Skeletal muscle satellite cell (primary cell): Measurements from ENCODE around the gene CELSR1.

Experiments
- H3K27me3 ChIP-seq: 2 replicates; pipeline ENCODE4 v1.7.0; 2013; ENCODE audit warnings: low read length; ENCODE audit not compliant: control insufficient read depth, insufficient read depth
- H3K36me3 ChIP-seq: 2 replicates; pipeline ENCODE4 v1.7.0; 2013; ENCODE audit warnings: mild to moderate bottlenecking, control low read depth, low read length; ENCODE audit not compliant: insufficient read depth
- H3K4me1 ChIP-seq: 2 replicates; pipeline ENCODE4 v1.7.0; 2013; ENCODE audit warnings: low read length; ENCODE audit not compliant: control insufficient read depth, insufficient read depth
- H3K4me2 ChIP-seq: 2 replicates; pipeline ENCODE4 v1.7.0; 2013; ENCODE audit warnings: mild to moderate bottlenecking, low read length
- H3K4me3 ChIP-seq: 2 replicates; pipeline ENCODE4 v1.7.0; 2013; ENCODE audit warnings: low read length
- H3K9ac ChIP-seq: 2 replicates; pipeline ENCODE4 v1.7.0; 2013; ENCODE audit warnings: mild to moderate bottlenecking, low read depth, low read length, moderate library complexity
- H3K9me3 ChIP-seq: replicated peaks from 2 replicates; pipeline ENCODE4 v1.7.0; 2013; ENCODE audit warnings: mild to moderate bottlenecking, control low read depth, low read length

CELSR1 gene

GRCh38 chr22:46546466-46547178 lies 9.2 kb upstream of the CELSR1 start:
- Histone ChIP-seq H3K9me3 (no peaks in the 10 kb centered on the region), H3K4me3 (no peak overlapping the region), H3K36me3 (no peaks in the 10 kb centered on the region), H3K4me1 (peaks cover 23% of the 10 kb centered on the region), H3K27me3 (peaks cover 5% of the 10 kb centered on the region), H3K4me2 (peak overlapping the region; percentile 64), H3K9ac (peak overlapping the region; percentile 67)

GRCh38 chr22:46545086-46545792 lies 7.8 kb upstream of the CELSR1 start:
- Histone ChIP-seq H3K4me2 (no peak overlapping the region), H3K9me3 (no peaks in the 10 kb centered on the region), H3K4me1 (peaks cover 23% of the 10 kb centered on the region), H3K36me3 (no peaks in the 10 kb centered on the region), H3K27me3 (peaks cover 5% of the 10 kb centered on the region), H3K4me3 (no peak overlapping the region), H3K9ac (no peak overlapping the region)

GRCh38 chr22:46542011-46542985 lies 4.9 kb upstream of the CELSR1 start:
- Histone ChIP-seq H3K36me3 (no peaks in the 10 kb centered on the region), H3K9ac (no peak overlapping the region), H3K4me3 (no peak overlapping the region), H3K27me3 (peaks cover 25% of the 10 kb centered on the region), H3K9me3 (no peaks in the 10 kb centered on the region), H3K4me1 (peaks cover 17% of the 10 kb centered on the region), H3K4me2 (no peak overlapping the region)

- Histone ChIP-seq H3K9ac (no peak overlapping the region), H3K27me3 (peaks cover 28% of the 10 kb centered on the region), H3K4me1 (peaks cover 9% of the 10 kb centered on the region), H3K9me3 (no peaks in the 10 kb centered on the region), H3K4me3 (no peak overlapping the region), H3K4me2 (no peak overlapping the region), H3K36me3 (no peaks in the 10 kb centered on the region)
Measured at GRCh38 chr22:46541536-46541935, 4.1 kb upstream of the CELSR1 start.

GRCh38 chr22:46540874-46541273 lies 3.5 kb upstream of the CELSR1 start:
- H3K4me3 ChIP-seq: no peak overlapping the region
- H3K27me3 ChIP-seq: peaks cover 35% of the 10 kb centered on the region
- no peak overlapping the region for H3K4me2 ChIP-seq
- no peak overlapping the region for H3K9ac ChIP-seq
- H3K9me3 ChIP-seq: no peaks in the 10 kb centered on the region
- no peaks in the 10 kb centered on the region for H3K36me3 ChIP-seq
- H3K4me1 ChIP-seq: peaks cover 9% of the 10 kb centered on the region

- Histone ChIP-seq H3K4me2 (peak overlapping the region; percentile 79), H3K9me3 (no peaks in the 10 kb centered on the region), H3K27me3 (peaks cover 40% of the 10 kb centered on the region), H3K36me3 (no peaks in the 10 kb centered on the region), H3K4me1 (peaks cover 9% of the 10 kb centered on the region), H3K9ac (no peak overlapping the region), H3K4me3 (no peak overlapping the region)
Measured at GRCh38 chr22:46539169-46539568, 1.7 kb upstream of the CELSR1 start.

- peak overlapping the region; percentile 79 for H3K4me2 ChIP-seq
- no peaks in the 10 kb centered on the region for H3K9me3 ChIP-seq
- no peak overlapping the region for H3K9ac ChIP-seq
- H3K36me3 ChIP-seq: no peaks in the 10 kb centered on the region
- H3K4me3 ChIP-seq: peak overlapping the region; percentile 32
- H3K4me1 ChIP-seq: peaks cover 9% of the 10 kb centered on the region
- peaks cover 43% of the 10 kb centered on the region for H3K27me3 ChIP-seq
Measured at GRCh38 chr22:46538814-46539160, 1.4 kb upstream of the CELSR1 start.

GRCh38 chr22:46537946-46538813 lies 760 bp upstream of the CELSR1 start:
- peaks cover 9% of the 10 kb centered on the region for H3K4me1 ChIP-seq
- H3K36me3 ChIP-seq: no peaks in the 10 kb centered on the region
- no peak overlapping the region for H3K9ac ChIP-seq
- H3K4me2 ChIP-seq: peak overlapping the region; percentile 79
- peaks cover 43% of the 10 kb centered on the region for H3K27me3 ChIP-seq
- H3K4me3 ChIP-seq: peak overlapping the region; percentile 32
- no peaks in the 10 kb centered on the region for H3K9me3 ChIP-seq

GRCh38 chr22:46536537-46537224 lies 739 bp downstream of the CELSR1 start:
- no peak overlapping the region for H3K4me2 ChIP-seq
- peaks cover 48% of the 10 kb centered on the region for H3K27me3 ChIP-seq
- H3K4me3 ChIP-seq: no peak overlapping the region
- peaks cover 9% of the 10 kb centered on the region for H3K4me1 ChIP-seq
- H3K36me3 ChIP-seq: no peaks in the 10 kb centered on the region
- no peaks in the 10 kb centered on the region for H3K9me3 ChIP-seq
- H3K9ac ChIP-seq: no peak overlapping the region

GRCh38 chr22:46535876-46536536 lies 1.4 kb downstream of the CELSR1 start:
- peaks cover 48% of the 10 kb centered on the region for H3K27me3 ChIP-seq
- no peak overlapping the region for H3K9ac ChIP-seq
- no peak overlapping the region for H3K4me3 ChIP-seq
- no peaks in the 10 kb centered on the region for H3K9me3 ChIP-seq
- H3K4me2 ChIP-seq: no peak overlapping the region
- H3K36me3 ChIP-seq: no peaks in the 10 kb centered on the region
- peaks cover 9% of the 10 kb centered on the region for H3K4me1 ChIP-seq
